ENCODE data around the gene HDGFL1.
A peak's percentile ranks its signal among the peaks of the same experiment; 100 is the strongest.

Gene HDGFL1

DNA sequence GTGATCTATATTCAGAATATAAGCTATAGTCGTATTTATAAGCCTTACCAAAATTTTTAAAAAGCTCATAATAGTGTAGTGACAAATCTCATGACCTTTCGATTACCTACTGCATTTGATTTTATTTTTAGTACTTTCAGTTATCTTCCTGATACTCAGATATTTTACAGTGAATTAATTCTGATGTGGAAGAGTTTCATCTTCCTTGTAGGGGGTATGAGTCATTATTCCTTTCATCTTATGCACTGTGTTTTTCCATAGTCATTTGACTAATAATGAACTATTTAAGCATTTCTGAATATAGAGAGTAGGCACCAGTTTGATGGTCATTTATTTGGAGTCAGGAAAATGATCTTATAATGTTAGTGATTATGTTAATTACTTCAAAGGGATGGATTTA is 36.4 kb downstream of the HDGFL1 start:
- no peak for DNase-seq
- Histone ChIP-seq H3K27ac (ENCODE audit: insufficient read depth in 1 of 2, low read depth in 1 of 2, low read length in 2 of 2, poor library complexity in 1 of 2, severe bottlenecking in 2 of 2) (no peak overlapping the region), H3K36me3 (ENCODE audit: control insufficient read depth in 4 of 4, insufficient read depth in 4 of 4, low read length in 3 of 4) (no peaks in the 10 kb centered on the region), H3K4me1 (ENCODE audit: control extremely low read depth in 1 of 4, control insufficient read depth in 4 of 4, insufficient read depth in 4 of 4, low read length in 3 of 4) (no peaks in the 10 kb centered on the region), H3K9me3 (ENCODE audit: control extremely low read depth in 1 of 5, control insufficient read depth in 4 of 5, insufficient read depth in 2 of 5, low read depth in 1 of 5, low read length in 4 of 5) (peaks cover 0 to 3% (median 0%) of the 10 kb centered on the region in 5 experiments), H3K27me3 (replicated peaks in 2 of 5; ENCODE audit: control insufficient read depth in 4 of 5, insufficient read depth in 5 of 5, low read length in 4 of 5) (no peaks in the 10 kb centered on the region), H3K4me3 (ENCODE audit: control insufficient read depth in 1 of 7, extremely low read depth in 1 of 7, insufficient read depth in 4 of 7, low read depth in 2 of 7, low read length in 6 of 7) (no peak overlapping the region)
- ChIA-PET CTCF (no interaction called here), POLR2A (no interaction called here)
- WGBS (ENCODE audit: insufficient coverage), result no CpG with 5 or more reads among the region's 2 CpGs

DNA sequence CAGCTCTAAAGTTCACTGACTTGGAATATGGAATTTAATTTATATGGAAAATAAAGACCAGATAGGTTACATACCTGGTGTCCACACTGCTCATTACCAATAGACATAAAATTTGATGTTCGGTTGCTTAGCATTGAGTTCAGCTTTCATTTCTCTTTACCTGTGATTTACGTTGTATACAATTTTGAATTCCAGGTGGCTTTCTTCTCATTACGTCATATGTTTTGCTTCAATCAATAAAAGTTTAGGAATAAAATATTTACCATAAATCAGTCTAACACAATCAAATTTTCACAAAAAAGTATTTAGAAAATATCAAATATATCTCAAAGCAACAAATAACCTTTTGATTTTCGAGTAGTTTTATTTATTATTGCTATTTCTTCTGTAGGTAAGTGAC is 40.8 kb downstream of the HDGFL1 start:
- H3K36me3 ChIP-seq (ENCODE audit: control insufficient read depth in 4 of 4, insufficient read depth in 4 of 4, low read length in 3 of 4), result no peaks in the 10 kb centered on the region
- no peaks in the 10 kb centered on the region for H3K9me3 ChIP-seq (ENCODE audit: control extremely low read depth in 1 of 5, control insufficient read depth in 4 of 5, insufficient read depth in 2 of 5, low read depth in 1 of 5, low read length in 4 of 5)
- ChIA-PET POLR2A (no interaction called here), CTCF (interaction anchor here (0.6 kb wide), 1 partner anchor 881 kb away, joined by 3 read pairs; no protein-coding TSS in a partner anchor)
- no peak overlapping the region for H3K4me3 ChIP-seq (ENCODE audit: control insufficient read depth in 1 of 7, extremely low read depth in 1 of 7, insufficient read depth in 4 of 7, low read depth in 2 of 7, low read length in 6 of 7)
- no CpG with 5 or more reads among the region's 4 CpGs for WGBS (ENCODE audit: insufficient coverage)
- no peak overlapping the region for H3K27ac ChIP-seq (ENCODE audit: insufficient read depth in 1 of 2, low read depth in 1 of 2, low read length in 2 of 2, poor library complexity in 1 of 2, severe bottlenecking in 2 of 2)
- H3K27me3 ChIP-seq (replicated peaks in 2 of 5; ENCODE audit: control insufficient read depth in 4 of 5, insufficient read depth in 5 of 5, low read length in 4 of 5), result no peaks in the 10 kb centered on the region
- DNase-seq, result no peak
- no peaks in the 10 kb centered on the region for H3K4me1 ChIP-seq (ENCODE audit: control extremely low read depth in 1 of 4, control insufficient read depth in 4 of 4, insufficient read depth in 4 of 4, low read length in 3 of 4)

- Histone ChIP-seq H3K4me3 (ENCODE audit: control insufficient read depth in 1 of 7, extremely low read depth in 1 of 7, insufficient read depth in 4 of 7, low read depth in 2 of 7, low read length in 6 of 7) (no peak overlapping the region), H3K9me3 (ENCODE audit: control extremely low read depth in 1 of 5, control insufficient read depth in 4 of 5, insufficient read depth in 2 of 5, low read depth in 1 of 5, low read length in 4 of 5) (peaks cover 0 to 3% (median 0%) of the 10 kb centered on the region in 5 experiments), H3K36me3 (ENCODE audit: control insufficient read depth in 4 of 4, insufficient read depth in 4 of 4, low read length in 3 of 4) (no peaks in the 10 kb centered on the region), H3K27me3 (replicated peaks in 2 of 5; ENCODE audit: control insufficient read depth in 4 of 5, insufficient read depth in 5 of 5, low read length in 4 of 5) (no peaks in the 10 kb centered on the region), H3K27ac (ENCODE audit: insufficient read depth in 1 of 2, low read depth in 1 of 2, low read length in 2 of 2, poor library complexity in 1 of 2, severe bottlenecking in 2 of 2) (no peak overlapping the region), H3K4me1 (ENCODE audit: control extremely low read depth in 1 of 4, control insufficient read depth in 4 of 4, insufficient read depth in 4 of 4, low read length in 3 of 4) (no peaks in the 10 kb centered on the region)
- WGBS (ENCODE audit: insufficient coverage), result 38% methylated on average over 1 of the region's 3 CpGs
- DNase-seq, result peak in 1 of 3 donors; percentile 3
- CTCF ChIA-PET, result no interaction called here
- POLR2A ChIA-PET, result no interaction called here
Observed at GRCh38 chr6:22612236-22612635, 42.9 kb downstream of the HDGFL1 start.

DNA sequence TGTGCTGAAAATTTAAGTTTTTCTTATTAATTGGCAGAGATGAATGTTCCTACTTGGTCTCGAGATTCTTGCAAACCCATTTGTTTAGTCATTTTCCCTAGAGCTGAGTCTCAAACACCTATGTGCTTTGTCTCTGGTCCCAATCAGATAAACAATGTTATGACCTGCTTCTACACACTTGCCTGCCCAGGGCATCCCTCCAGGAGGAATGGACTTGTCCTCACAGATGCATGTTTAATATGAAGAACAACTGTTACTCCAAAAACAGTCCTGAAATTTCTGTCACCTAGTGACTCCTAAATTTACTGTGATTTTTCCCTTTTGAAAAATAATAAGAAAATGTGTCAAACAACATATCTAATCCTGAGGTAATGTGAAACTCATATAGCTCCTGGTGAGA is 43.7 kb downstream of the HDGFL1 start:
- ChIA-PET POLR2A (no interaction called here), CTCF (no interaction called here)
- Histone ChIP-seq H3K27ac (ENCODE audit: insufficient read depth in 1 of 2, low read depth in 1 of 2, low read length in 2 of 2, poor library complexity in 1 of 2, severe bottlenecking in 2 of 2) (no peak overlapping the region), H3K9me3 (ENCODE audit: control extremely low read depth in 1 of 5, control insufficient read depth in 4 of 5, insufficient read depth in 2 of 5, low read depth in 1 of 5, low read length in 4 of 5) (peaks cover 0 to 3% (median 0%) of the 10 kb centered on the region in 5 experiments), H3K27me3 (replicated peaks in 2 of 5; ENCODE audit: control insufficient read depth in 4 of 5, insufficient read depth in 5 of 5, low read length in 4 of 5) (no peaks in the 10 kb centered on the region), H3K4me3 (ENCODE audit: control insufficient read depth in 1 of 7, extremely low read depth in 1 of 7, insufficient read depth in 4 of 7, low read depth in 2 of 7, low read length in 6 of 7) (no peak overlapping the region), H3K36me3 (ENCODE audit: control insufficient read depth in 4 of 4, insufficient read depth in 4 of 4, low read length in 3 of 4) (no peaks in the 10 kb centered on the region), H3K4me1 (ENCODE audit: control extremely low read depth in 1 of 4, control insufficient read depth in 4 of 4, insufficient read depth in 4 of 4, low read length in 3 of 4) (no peaks in the 10 kb centered on the region)
- DNase-seq, result no peak
- 100% methylated on average over 1 of the region's 1 CpG for WGBS (ENCODE audit: insufficient coverage)

GRCh38 chr6:22613695-22614094 is 44.3 kb downstream of the HDGFL1 start:
- H3K4me1 ChIP-seq (ENCODE audit: control extremely low read depth in 1 of 4, control insufficient read depth in 4 of 4, insufficient read depth in 4 of 4, low read length in 3 of 4), result no peaks in the 10 kb centered on the region
- H3K36me3 ChIP-seq (ENCODE audit: control insufficient read depth in 4 of 4, insufficient read depth in 4 of 4, low read length in 3 of 4), result no peaks in the 10 kb centered on the region
- POLR2A ChIA-PET, result no interaction called here
- peaks cover 0 to 3% (median 0%) of the 10 kb centered on the region in 5 experiments for H3K9me3 ChIP-seq (ENCODE audit: control extremely low read depth in 1 of 5, control insufficient read depth in 4 of 5, insufficient read depth in 2 of 5, low read depth in 1 of 5, low read length in 4 of 5)
- CTCF ChIA-PET, result no interaction called here
- WGBS (ENCODE audit: insufficient coverage), result 74% methylated on average over 3 of the region's 3 CpGs
- no peak overlapping the region for H3K27ac ChIP-seq (ENCODE audit: insufficient read depth in 1 of 2, low read depth in 1 of 2, low read length in 2 of 2, poor library complexity in 1 of 2, severe bottlenecking in 2 of 2)
- no peak for DNase-seq
- H3K4me3 ChIP-seq (ENCODE audit: control insufficient read depth in 1 of 7, extremely low read depth in 1 of 7, insufficient read depth in 4 of 7, low read depth in 2 of 7, low read length in 6 of 7), result no peak overlapping the region
- H3K27me3 ChIP-seq (replicated peaks in 2 of 5; ENCODE audit: control insufficient read depth in 4 of 5, insufficient read depth in 5 of 5, low read length in 4 of 5), result no peaks in the 10 kb centered on the region

DNA sequence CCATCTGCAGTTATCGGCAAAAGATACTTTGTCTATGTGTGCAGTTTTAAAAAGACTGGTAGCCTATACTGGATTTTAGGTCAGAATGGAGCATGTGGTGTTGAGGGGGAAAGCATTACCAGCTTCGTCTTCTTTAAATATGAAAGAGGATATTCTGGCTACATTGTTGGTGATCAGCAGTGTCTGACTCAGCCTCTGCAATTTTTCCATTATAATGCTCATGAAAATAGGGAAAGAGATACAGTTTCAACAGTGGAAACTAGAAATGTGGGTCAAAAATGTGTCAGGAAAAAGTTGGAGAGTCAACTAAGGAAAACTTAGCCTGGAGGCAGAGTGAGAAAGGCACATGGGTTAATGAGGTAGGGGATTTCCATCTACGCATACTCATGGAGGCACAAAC is 45.2 kb downstream of the HDGFL1 start:
- DNase-seq, result no peak
- ChIA-PET POLR2A (no interaction called here), CTCF (no interaction called here)
- no peaks in the 10 kb centered on the region for H3K27me3 ChIP-seq (replicated peaks in 2 of 5; ENCODE audit: control insufficient read depth in 4 of 5, insufficient read depth in 5 of 5, low read length in 4 of 5)
- no peaks in the 10 kb centered on the region for H3K36me3 ChIP-seq (ENCODE audit: control insufficient read depth in 4 of 4, insufficient read depth in 4 of 4, low read length in 3 of 4)
- H3K27ac ChIP-seq (ENCODE audit: insufficient read depth in 1 of 2, low read depth in 1 of 2, low read length in 2 of 2, poor library complexity in 1 of 2, severe bottlenecking in 2 of 2), result no peak overlapping the region
- WGBS (ENCODE audit: insufficient coverage), result 100% methylated on average over 3 of the region's 3 CpGs
- H3K4me1 ChIP-seq (ENCODE audit: control extremely low read depth in 1 of 4, control insufficient read depth in 4 of 4, insufficient read depth in 4 of 4, low read length in 3 of 4), result no peaks in the 10 kb centered on the region
- no peak overlapping the region for H3K4me3 ChIP-seq (ENCODE audit: control insufficient read depth in 1 of 7, extremely low read depth in 1 of 7, insufficient read depth in 4 of 7, low read depth in 2 of 7, low read length in 6 of 7)
- peaks cover 0 to 3% (median 0%) of the 10 kb centered on the region in 5 experiments for H3K9me3 ChIP-seq (ENCODE audit: control extremely low read depth in 1 of 5, control insufficient read depth in 4 of 5, insufficient read depth in 2 of 5, low read depth in 1 of 5, low read length in 4 of 5)

- CTCF ChIA-PET, result no interaction called here
- peaks cover 0 to 3% (median 0%) of the 10 kb centered on the region in 5 experiments for H3K9me3 ChIP-seq (ENCODE audit: control extremely low read depth in 1 of 5, control insufficient read depth in 4 of 5, insufficient read depth in 2 of 5, low read depth in 1 of 5, low read length in 4 of 5)
Observed at GRCh38 chr6:22621028-22621427, 51.7 kb downstream of the HDGFL1 start.

More at GRCh38 chr6:22621028-22621427, 51.7 kb downstream of the HDGFL1 start:
- H3K27ac ChIP-seq (ENCODE audit: insufficient read depth in 1 of 2, low read depth in 1 of 2, low read length in 2 of 2, poor library complexity in 1 of 2, severe bottlenecking in 2 of 2), result no peak overlapping the region
- no CpG with 5 or more reads among the region's 4 CpGs for WGBS (ENCODE audit: insufficient coverage)
- POLR2A ChIA-PET, result no interaction called here
- no peaks in the 10 kb centered on the region for H3K36me3 ChIP-seq (ENCODE audit: control insufficient read depth in 4 of 4, insufficient read depth in 4 of 4, low read length in 3 of 4)
- H3K4me3 ChIP-seq (ENCODE audit: control insufficient read depth in 1 of 7, extremely low read depth in 1 of 7, insufficient read depth in 4 of 7, low read depth in 2 of 7, low read length in 6 of 7), result no peak overlapping the region
- no peak for DNase-seq
- no peaks in the 10 kb centered on the region for H3K4me1 ChIP-seq (ENCODE audit: control extremely low read depth in 1 of 4, control insufficient read depth in 4 of 4, insufficient read depth in 4 of 4, low read length in 3 of 4)
- no peaks in the 10 kb centered on the region for H3K27me3 ChIP-seq (replicated peaks in 2 of 5; ENCODE audit: control insufficient read depth in 4 of 5, insufficient read depth in 5 of 5, low read length in 4 of 5)

Data from common myeloid progenitor, CD34-positive (primary cell).